SW480 (cell line): ENCODE results near the gene KRTAP10-3.
"Not testable (repeated sequence)": the region's sequence is repeated elsewhere in the genome, so short reads cannot be mapped to it uniquely, and the experiment has no call there.

Experiments
- DNase-seq: peaks from one replicate; pipeline ENCODE4 v3.0.0-alpha.2; 2016; ENCODE audit warnings: low spot score

Gene KRTAP10-3

DNA sequence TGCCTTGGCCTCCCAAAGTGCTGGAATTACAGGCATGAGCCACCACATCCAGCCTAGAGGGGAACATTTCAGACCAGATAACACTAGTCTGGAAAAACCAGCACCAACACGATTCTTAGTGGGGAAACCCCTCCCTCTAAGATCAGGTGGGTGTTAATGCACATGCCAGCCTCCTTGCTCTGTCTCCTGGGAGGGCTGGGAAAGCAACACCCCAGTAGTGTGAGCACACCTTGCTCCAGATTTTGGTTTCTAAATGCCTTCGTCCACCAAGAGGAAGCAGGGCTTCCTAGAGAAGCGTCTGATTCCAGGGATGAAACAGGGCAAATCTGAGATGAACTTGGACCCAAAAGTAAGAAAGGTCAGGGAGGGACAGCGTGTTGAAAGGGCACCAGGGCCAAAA is 12.7 kb upstream of the KRTAP10-3 start:
- DNase-seq: no peak

DNA sequence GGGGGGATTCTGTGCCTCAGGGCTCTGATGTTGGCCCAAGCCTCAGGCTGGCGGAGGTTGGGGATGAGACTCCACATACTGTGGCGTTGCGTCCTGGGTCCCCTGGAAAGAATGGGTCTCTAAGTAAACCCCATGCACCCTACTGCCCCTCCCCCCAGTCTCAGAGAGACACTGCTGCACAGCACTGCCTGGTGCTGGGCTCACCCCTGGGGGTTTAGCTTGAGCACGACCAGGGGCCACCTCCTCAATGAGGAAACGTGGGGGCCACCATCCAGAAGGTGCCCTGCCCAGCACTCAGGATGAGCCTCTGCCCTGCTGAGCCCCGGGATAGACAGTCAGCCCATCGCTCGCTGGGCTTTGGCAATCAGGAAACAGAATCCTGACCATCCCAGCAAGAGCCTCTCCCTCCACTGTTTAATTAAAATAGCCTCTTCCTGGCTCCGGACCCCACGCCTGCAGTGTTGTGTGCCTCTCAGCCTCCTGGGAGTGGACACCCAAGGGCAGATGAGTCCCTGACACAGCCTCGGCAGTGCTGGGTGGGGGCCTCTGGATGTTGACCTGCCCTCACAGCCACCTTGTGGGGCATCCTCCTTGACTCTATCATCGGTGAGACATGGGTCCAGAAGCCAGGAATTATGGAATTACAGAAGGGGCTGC is 11.4 kb upstream of the KRTAP10-3 start:
- DNase-seq: no peak

DNA sequence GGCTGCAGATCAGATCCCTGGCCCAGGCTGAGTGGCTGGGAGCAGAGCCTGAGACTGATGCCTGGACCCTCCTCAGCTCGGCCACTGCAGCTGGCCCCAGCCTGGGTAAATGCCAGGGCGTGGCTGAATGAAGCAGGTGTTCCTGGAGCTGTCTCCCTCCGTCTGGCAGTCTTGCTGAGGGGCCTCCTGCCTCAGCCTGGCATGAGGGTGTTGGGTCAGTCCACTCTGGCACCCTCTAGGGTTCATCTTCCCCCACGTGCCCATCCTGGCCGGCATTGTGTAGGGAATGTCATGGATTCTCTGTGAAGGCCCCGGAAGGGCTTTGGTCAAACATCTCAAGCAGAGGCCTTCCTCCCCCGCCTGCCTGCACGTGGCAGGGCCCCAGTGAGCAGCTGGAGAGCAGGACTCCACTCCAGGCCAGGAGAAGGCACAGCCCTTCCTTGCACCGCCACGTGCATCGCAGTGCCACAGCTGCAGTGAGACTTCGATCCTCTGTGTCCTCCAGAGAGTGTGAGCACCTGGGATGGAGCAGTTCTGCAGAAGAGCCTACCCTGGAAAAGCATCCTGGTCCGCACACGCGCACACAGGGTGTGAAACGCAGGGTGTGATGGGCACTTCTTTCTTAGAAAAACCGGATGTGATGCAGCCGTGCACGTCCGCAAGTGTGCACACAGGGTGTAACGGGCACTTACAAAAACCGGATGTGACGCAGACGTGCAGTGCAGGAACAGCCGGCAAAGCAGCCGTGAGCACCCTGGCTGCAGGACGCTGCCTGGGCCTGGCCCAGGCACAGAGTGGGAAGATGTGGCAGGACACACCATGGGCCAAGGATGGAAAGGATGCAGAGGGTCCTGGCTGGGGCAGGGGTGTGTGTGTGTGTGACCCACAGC is 10.3 kb upstream of the KRTAP10-3 start:
- no peak for DNase-seq

DNA sequence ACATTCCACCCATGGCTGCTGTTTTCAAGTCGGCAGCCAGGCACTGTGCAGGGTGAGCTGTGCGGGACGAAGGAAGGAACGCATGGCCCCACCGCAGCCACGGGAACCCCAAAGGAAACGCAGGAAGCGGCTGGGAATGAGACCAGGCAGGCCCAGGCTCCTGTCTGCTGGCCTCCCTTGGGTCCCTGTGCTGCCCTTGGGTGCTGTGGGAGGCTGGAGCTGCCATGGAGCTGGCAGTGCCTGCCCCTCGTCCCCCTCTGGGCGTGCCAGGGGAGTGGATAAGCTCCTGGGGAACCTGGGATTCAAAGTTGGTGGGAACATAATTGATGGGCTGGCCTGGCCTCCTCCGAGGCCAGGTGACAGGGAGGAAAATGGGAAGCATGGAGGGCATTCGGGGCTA is 9.7 kb upstream of the KRTAP10-3 start:
- no peak for DNase-seq

DNA sequence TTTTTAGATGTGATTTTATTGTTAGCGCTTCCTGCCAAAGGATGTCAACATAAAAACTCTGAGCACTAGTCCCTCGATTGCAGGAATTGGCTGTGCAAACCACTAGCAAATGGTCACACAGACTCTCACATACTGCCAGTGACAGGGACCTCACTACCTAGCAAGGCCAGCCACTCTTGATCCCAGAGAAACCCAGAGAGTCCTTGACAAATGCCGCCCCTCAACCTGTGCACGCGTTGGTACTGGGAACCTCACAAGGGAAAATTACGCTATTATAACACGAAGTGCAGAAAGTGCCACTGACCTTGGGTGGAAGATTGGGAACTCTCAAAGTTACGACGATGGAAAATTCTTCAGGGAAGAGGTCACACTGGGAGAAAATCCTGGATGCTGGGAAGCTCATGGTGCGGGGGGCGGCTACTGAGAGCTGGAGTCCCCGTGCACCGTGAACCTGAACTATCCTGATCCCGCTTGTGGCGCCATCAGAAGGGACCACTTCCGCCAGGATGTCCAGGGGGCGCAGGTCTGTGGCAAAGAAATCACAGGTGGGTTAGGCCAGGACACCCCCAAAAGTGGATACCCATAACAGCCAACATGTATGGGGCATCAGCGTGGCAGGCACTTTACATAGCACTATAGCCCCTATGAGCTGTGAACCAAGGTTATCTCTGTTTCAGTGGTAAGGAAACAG is 9.0 kb upstream of the KRTAP10-3 start:
- no peak for DNase-seq

DNA sequence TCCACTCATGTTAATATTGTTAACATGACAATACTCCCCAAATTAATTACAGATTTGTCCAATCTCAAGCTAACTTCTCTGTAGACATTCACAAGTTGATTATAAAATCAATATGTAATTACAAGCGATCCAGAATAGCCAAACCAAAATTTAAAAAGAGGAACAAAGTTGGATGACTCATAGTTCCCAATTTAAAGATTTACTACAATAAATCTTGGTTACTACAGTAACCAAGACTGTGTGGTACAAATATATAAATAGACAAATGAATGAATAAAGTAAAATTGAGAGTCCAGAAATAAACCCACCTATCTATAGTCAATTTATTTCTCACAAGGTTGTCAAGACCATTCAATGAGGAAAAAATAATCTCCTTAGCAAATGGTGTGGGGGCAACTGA is 7.8 kb upstream of the KRTAP10-3 start:
- DNase-seq: no peak

DNA sequence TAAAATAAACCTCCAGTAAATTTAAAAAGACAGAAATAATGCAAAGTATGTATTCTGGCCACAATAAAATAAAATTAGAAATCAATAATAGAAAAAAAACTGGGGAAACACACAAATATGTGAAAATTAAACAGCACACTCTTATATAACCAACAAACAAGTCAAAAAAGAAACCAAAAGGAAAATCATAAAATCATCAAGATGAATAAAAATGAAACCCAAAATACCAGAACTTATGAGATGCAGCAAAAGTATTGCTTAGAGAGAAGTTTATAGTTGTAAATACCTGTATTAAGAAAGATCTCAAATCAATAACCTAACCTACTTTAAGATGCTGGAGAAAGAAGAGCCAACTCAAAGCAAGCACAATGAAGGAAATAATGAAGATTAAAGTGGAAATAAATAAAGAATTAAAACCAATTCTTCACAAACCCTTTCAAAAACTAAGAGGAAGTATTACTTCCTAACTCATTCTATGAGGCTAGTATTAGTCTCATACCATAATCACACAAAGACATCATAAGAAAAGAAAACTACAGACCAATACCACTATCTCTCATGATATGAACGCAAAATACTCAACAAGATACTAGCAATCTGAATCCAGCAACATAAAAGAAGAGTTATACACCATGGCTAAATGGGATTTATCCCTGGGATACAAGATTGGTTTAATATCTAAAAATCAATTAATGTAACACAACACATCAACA is 6.4 kb upstream of the KRTAP10-3 start:
- no peak for DNase-seq

DNA sequence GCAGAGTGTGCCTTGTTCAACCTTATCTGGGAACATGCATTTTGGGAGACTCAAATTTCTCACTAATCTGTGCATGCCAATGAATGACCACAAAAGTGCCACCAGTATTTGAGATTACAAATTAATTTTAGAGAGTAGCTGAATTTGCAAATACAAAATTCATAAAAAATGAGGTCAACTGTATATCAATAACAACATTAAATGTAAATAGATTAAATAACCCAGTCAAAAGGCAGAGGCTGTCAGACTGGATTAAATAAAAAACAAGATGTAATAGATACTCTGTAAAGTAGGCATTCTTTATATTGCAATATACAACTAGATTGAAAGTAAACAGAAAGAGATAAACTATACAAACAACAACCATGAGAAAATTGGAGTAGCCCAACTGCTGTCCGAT is 5.5 kb upstream of the KRTAP10-3 start:
- DNase-seq: no peak

DNA sequence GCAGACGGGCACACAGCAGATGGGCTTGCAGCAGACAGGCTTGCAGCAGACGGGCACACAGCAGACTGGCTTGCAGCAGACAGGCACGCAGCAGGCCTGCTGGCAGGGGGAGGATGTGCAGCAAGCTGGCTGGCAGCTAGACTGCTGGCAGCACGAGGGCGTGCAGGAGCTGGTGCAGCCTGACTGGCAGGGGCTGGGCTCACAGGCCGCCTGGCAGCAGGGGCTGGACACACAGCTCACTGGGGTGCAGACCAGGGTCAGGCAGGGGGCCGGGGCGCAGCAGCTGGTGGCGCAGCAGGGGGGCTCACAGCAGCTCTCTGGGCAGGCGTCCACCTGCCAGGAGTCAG is 293 bp downstream of the KRTAP10-3 start:
- DNase-seq: not testable (repeated sequence)

DNA sequence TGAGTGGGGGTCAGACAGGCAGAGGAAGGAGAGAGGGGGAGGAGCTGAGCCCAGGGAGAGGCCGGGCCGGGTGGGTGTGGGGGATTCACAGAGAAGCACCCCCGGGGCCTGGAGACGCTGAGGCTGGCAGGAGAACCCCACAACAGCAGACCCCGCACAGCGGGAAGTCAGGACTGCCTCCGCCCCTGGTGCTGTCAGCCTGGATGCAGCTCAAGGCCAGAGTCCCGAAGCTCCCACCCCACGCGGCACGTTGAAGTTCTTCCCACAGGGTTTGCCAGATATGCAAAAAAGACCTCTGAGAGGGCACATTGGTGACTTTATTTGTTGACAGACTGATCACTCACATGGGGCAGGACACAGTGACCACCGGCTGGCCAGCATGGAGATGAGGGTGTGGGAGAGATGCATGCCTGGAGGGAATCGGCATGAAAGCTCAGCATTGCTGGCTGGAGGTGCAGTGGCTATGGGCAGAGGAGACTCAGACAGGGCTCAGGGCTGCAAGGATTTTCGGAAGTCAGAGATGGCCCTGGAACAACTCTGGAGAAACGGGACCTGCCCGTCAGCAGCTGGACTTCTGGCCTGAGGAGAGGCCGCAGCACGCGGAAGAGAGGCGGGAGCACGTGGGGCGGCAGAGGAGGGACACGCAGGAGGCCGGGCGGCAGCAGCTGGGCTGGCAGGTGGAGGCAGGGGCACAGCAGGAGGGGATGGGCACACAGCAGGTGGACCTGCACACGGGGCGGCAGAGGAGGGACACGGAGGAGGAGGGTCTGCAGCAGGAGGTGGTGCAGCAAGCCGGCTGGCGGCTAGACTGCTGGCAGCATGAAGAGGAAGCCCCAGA is 885 bp downstream of the KRTAP10-3 start:
- DNase-seq: no peak

DNA sequence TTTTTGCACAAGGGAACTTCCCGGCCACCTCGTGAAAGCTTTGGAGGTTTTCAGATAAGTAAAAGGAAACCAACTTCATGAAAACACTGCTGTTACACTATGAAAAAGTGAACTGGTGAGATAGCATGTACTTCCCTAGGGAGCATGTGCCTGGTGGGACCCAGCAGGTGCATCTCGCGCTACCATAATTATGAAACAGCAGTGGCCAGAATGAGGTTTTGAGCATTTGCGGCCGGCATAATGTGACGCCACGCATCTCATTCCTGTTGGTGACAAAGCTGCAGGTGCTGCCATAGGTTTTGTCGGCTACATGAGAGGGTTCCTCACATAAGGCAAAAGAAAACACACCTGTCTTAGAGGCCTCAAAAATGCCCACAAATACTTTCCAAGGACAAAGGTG is 1.7 kb downstream of the KRTAP10-3 start:
- peak; percentile 87 for DNase-seq

DNA sequence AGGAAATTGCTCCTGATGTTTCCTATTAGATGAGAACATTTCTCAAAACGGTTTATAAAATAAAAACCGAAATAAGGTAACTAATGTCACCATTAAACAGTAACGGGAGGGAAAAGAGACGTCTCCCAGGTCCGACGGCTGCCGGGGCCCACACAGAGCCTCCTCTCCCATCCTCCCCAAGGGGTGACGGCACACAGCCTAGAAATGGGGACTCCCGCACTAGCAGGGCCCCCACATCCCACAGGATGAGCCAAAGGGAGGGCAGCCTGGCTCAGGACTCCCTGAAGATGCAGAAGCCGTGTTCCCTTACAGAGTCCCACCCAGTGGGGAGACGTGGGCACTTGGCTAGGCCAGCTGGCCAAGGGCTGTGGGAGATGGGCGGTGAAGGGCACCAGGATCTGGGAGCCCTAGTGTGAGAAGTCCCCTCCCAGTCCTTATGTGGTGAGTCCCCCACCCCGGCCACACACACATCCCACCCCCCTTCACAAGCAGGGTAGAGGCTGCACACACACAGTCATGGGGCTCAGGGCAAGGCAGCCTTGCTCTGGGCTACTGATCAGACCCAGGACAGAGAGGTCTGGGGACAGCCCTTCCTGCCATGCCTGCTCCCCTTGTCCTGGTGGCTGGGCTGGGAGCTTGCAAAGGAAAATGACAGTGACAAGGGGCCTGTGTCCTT is 3.3 kb downstream of the KRTAP10-3 start:
- DNase-seq: no peak

DNA sequence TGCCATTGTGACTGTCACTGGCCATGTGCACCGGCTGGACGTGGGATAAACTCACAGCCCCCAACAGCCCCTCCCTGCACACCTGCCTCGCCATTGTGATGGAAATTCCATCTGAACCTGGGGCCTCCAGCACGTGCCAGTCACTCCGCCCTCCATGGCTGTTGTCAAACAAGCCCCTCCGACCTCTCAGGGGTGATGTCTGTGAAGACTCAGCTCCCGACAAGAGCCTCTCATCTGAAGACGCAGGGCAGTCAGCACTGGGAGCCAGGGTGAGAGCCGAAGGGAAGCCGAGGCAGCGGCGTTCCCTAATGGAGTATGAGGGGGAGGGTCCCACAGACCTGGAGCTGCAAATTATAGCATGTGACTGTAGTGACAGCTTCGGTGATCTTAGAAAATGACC is 5.9 kb downstream of the KRTAP10-3 start:
- no peak for DNase-seq

DNA sequence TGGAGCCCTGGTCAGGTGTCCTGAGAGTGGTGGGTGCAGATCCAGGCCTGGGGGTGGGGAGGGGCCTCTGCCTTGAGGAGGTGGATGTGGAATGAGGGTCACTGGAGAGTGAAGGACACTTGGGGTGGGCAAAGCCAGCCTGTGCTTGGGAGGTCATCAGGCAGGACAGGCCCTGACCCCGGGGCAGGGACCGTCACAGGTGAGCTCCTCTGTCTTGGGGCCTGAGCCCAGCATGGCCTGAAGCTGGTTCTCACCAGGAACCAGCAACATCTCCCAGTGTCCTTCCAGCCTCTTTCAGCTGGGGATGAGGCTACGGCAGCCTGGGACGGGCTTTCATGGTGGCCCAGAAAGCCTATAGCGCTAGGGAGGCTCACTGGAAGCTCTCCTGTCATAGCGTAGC is 6.5 kb downstream of the KRTAP10-3 start:
- no peak for DNase-seq

DNA sequence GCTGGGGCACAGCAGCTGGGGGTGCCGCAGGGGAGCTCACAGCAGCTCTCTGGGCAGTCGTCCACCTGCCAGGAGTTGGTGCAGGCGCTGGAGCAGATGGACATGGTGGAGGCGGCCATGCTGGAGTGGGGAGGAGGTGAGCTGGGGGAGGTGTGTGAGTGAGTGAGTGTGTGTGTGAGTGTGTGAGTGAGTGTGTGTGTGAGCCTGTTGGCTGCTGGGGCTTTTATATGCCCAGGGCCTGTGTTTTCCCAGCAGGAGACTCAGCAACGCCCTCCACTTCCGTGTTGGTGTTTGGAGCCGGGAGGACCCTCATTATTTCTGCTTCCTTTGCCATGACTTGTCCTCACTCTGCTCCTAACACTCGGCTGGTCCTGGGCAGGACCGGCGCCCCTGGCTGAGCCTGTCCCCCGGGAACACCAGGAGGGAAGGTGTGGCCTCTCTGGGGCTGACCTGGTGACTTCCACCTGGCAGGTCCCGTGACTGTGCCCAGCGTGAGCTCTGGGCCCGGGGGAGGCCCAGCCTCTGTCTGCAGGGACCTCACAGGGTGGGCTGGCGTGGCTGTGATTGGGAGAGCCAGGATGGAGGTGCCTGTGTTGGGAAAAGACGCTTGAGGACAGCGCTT is 7.1 kb downstream of the KRTAP10-3 start, which contains the start of gene KRTAP10-2:
Gene KRTAP10-2, minus strand, starts transcription at position 166 of the 622 bp plus-strand sequence. Its CDS starts 47 bp downstream, at position 119.
- DNase-seq: no peak

DNA sequence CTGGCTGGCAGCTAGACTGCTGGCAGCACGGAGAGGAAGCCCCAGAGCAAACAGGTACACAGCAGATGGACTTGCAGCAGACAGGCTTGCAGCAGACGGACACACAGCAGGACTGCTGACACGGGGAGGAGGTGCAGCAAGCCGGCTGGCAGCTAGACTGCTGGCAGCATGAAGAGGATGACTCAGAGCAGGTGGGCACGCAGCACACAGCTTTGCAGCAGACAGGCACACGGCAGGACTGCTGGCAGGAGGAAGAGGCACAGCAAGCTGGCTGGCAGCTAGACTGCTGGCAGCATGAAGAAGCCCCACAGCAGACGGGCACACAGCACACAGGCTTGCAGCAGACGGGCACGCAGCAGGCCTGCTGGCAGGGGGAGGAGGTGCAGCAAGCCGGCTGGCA is 7.8 kb downstream of the KRTAP10-3 start:
- DNase-seq: no peak

DNA sequence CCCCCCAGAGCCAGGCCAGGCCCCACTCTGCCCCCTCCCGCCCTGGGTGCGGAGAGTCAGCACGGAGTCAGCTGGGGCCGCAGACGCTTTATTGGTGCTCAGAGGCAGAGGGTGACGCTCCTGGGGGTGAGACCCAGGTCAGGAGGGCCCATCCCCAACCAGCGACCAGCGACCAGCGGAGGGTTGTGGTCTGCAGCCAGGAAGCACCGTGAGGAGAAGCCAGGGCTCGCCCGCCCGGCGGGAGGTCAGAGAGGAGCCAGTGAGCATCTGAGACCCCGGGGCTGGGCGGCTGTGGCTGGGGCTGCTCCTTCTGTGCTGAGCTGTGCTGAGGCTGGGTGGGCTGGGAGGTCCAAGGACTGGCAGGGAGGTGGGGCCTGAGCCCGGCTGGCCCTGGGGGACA is 8.3 kb downstream of the KRTAP10-3 start:
- not testable (repeated sequence) for DNase-seq

DNA sequence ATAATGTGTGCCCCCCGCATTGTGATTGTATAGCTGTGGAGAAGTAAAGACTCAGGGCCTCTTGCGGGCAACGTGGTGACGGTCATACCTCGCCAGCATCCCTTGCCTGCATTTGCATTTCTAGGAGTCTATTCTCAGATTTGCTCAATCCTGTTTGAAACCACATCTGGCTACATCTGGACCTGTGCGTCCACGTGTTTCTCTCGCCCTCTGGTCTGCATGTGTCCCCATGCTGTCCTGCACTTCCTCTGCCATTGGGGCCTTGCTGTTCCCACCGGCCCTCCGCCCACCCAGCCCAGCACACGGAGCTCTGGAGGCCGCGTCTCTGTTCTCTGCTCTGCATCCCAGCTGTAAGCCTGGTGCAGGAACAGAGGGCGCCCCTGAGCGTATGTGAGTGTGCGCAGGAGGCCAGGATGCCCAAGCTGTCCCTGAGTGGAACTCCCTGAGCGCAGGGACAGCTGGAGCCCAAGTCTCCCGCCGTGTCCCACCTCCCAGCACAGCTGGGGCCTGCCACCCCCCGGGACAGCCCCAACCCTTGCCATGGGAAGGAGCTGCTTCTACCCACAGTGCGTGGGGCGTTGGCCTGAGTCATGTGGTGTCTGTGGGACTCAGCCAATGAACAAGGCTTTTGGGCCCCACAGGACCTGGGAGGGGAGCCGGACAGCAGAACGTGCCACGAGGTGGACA is 8.9 kb downstream of the KRTAP10-3 start:
- no peak for DNase-seq

DNA sequence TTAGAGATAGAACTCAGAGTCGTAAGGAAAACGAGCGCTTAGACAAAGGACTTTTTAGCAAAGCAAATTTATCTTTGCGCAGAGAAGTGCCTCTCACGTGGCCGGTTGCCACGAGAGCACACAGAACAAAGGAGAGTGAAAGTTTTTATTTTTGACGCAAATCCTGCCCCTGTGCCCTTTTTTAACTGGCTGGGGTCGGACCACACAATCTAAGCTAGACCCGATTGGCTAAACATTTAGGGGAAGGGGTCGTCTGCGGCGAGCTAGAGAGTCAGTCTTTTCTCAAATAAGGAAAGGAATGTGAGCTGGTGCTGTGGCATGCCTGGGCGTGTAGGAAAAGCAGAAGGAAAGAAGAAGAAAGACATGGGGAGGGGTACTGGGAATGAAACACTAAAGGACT is 9.7 kb downstream of the KRTAP10-3 start:
- DNase-seq: no peak

DNA sequence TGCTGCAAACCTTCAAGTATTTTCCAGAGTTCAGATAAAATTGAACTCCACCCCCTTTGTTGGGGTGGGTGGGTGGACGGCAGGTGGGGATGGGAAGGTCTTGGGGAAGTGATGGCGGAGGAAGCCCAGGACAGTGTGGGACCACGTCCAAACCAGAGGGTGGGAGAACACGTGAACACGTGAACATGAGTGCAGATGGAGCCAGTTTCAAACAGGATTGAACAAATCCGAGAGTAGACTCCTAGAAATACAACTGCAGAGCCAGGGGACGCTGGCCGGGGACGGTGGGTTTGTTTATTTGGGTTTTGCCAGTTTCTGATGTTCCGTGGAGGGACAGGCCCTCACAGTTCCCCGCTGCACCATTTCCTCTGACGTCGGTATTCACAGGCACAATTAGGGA is 10.2 kb downstream of the KRTAP10-3 start:
- no peak for DNase-seq
